MM.1S (cell line): ENCODE measurements around the gene IQCK.

Experiments used
- DNase-seq: peaks from one replicate; pipeline ENCODE4 v3.0.0-alpha.2; 2015
- H2AFZ ChIP-seq: fragments of 300-600 bp; sonication (generic); 2 replicates; pipeline ENCODE4 v1.6.0; 2016; ENCODE audit warnings: antibody characterized with exemption, low read length
- H3F3A ChIP-seq: fragments of 300-600 bp; sonication (generic); 2 replicates; pipeline ENCODE4 v1.6.1; 2016; ENCODE audit warnings: mild to moderate bottlenecking, antibody characterized with exemption, low read length, moderate library complexity, mixed read lengths; ENCODE audit not compliant: insufficient read depth
- H3K27ac ChIP-seq: fragments of 300-600 bp; sonication (generic); 2 replicates; pipeline ENCODE4 v1.5.1; 2016; ENCODE audit warnings: mild to moderate bottlenecking, low read length
- H3K27me3 ChIP-seq: fragments of 300-600 bp; sonication (generic); replicated peaks from 2 replicates; pipeline ENCODE4 v1.6.0; 2016; ENCODE audit warnings: low read length; ENCODE audit not compliant: insufficient read depth
- H3K36me3 ChIP-seq: fragments of 300-600 bp; sonication (generic); replicated peaks from 2 replicates; pipeline ENCODE4 v1.6.1; 2016; ENCODE audit warnings: mild to moderate bottlenecking, low read length, mixed read lengths; ENCODE audit not compliant: insufficient read depth
- H3K4me1 ChIP-seq: fragments of 300-600 bp; sonication (generic); 2 replicates; pipeline ENCODE4 v1.6.1; 2016; ENCODE audit warnings: low read length, mixed read lengths
- H3K4me2 ChIP-seq: fragments of 300-600 bp; sonication (generic); 2 replicates; pipeline ENCODE4 v1.6.0; 2016; ENCODE audit warnings: low read depth, low read length
- H3K4me3 ChIP-seq: fragments of 300-600 bp; sonication (generic); 2 replicates; pipeline ENCODE4 v1.5.1; 2016; ENCODE audit warnings: low read length, mixed read lengths
- H3K79me2 ChIP-seq: fragments of 300-600 bp; sonication (generic); 2 replicates; pipeline ENCODE4 v1.6.1; 2016; ENCODE audit warnings: mixed run types, low read length, mixed read lengths
- H3K9ac ChIP-seq: fragments of 300-600 bp; sonication (generic); 2 replicates; pipeline ENCODE4 v1.6.1; 2016; ENCODE audit warnings: low read length, mixed read lengths
- H3K9me2 ChIP-seq: fragments of 300-600 bp; sonication (generic); replicated peaks from 2 replicates; pipeline ENCODE4 v1.6.1; 2016; ENCODE audit warnings: mild to moderate bottlenecking, low read length, mixed read lengths; ENCODE audit not compliant: insufficient read depth
- H3K9me3 ChIP-seq: fragments of 300-600 bp; sonication (generic); replicated peaks from 2 replicates; pipeline ENCODE4 v1.6.1; 2016; ENCODE audit warnings: mild to moderate bottlenecking, low read length, mixed read lengths; ENCODE audit not compliant: insufficient read depth
- H4K20me1 ChIP-seq: fragments of 300-600 bp; sonication (generic); 2 replicates; pipeline ENCODE4 v1.6.1; 2016; ENCODE audit warnings: mild to moderate bottlenecking, low read length, moderate library complexity, mixed read lengths; ENCODE audit not compliant: insufficient read depth
- CTCF ChIP-seq: fragments of 300-600 bp; sonication (generic); IDR thresholded peaks from 2 replicates; pipeline ENCODE4 v1.5.1; 2016; ENCODE audit warnings: antibody characterized with exemption, low read length, mixed read lengths
- EZH2 ChIP-seq: fragments of 300-600 bp; sonication (generic); optimal IDR thresholded peaks from 2 replicates; pipeline ENCODE3; 2017; ENCODE audit warnings: low read depth, mild to moderate bottlenecking, antibody characterized with exemption, low read length, mixed read lengths
- EZH2phosphoT487 ChIP-seq: fragments of 300-600 bp; sonication (generic); IDR thresholded peaks from 2 replicates; pipeline ENCODE4 v1.6.1; 2018; ENCODE audit warnings: antibody characterized with exemption, low read length

The IQCK gene

GRCh38 chr16:19896951-19897350, 178.9 kb downstream of the IQCK start:
- Histone ChIP-seq H3K4me2 (no peak overlapping the region), H3K4me1 (no peaks in the 10 kb centered on the region), H4K20me1 (no peaks in the 10 kb centered on the region), H3K36me3 (no peaks in the 10 kb centered on the region), H3K27ac (no peak overlapping the region), H3K27me3 (no peaks in the 10 kb centered on the region), H3K9me2 (no peaks in the 10 kb centered on the region), H2AFZ (no peak overlapping the region), H3K79me2 (no peaks in the 10 kb centered on the region), H3K9ac (no peak overlapping the region), H3F3A (no peaks in the 10 kb centered on the region), H3K4me3 (no peak overlapping the region), H3K9me3 (no peaks in the 10 kb centered on the region)
- DNase-seq, result no peak
- TF ChIP-seq EZH2, result no peak
- TF ChIP-seq CTCF, result no peak
- no peak for TF ChIP-seq EZH2phosphoT487

GRCh38 chr16:19898166-19898565, 180.1 kb downstream of the IQCK start:
- no peaks in the 10 kb centered on the region for H3K9me3 ChIP-seq
- no peak overlapping the region for H3K4me2 ChIP-seq
- H3K27me3 ChIP-seq, result no peaks in the 10 kb centered on the region
- no peaks in the 10 kb centered on the region for H3K79me2 ChIP-seq
- H2AFZ ChIP-seq, result no peak overlapping the region
- no peaks in the 10 kb centered on the region for H3K4me1 ChIP-seq
- H3K9me2 ChIP-seq, result no peaks in the 10 kb centered on the region
- no peak for DNase-seq
- no peaks in the 10 kb centered on the region for H3K36me3 ChIP-seq
- H4K20me1 ChIP-seq, result no peaks in the 10 kb centered on the region
- no peak overlapping the region for H3K4me3 ChIP-seq
- TF ChIP-seq CTCF, result no peak
- no peak for TF ChIP-seq EZH2phosphoT487
- no peak for TF ChIP-seq EZH2
- H3F3A ChIP-seq, result no peaks in the 10 kb centered on the region
- H3K9ac ChIP-seq, result no peak overlapping the region
- H3K27ac ChIP-seq, result no peak overlapping the region

- DNase-seq, result peak; percentile 48
- Histone ChIP-seq H3K4me3 (no peak overlapping the region), H4K20me1 (no peaks in the 10 kb centered on the region), H3F3A (no peaks in the 10 kb centered on the region), H3K27ac (no peak overlapping the region), H3K9me2 (no peaks in the 10 kb centered on the region), H3K4me2 (no peak overlapping the region), H3K9me3 (no peaks in the 10 kb centered on the region), H3K79me2 (no peaks in the 10 kb centered on the region), H3K27me3 (no peaks in the 10 kb centered on the region), H3K36me3 (no peaks in the 10 kb centered on the region), H3K9ac (no peak overlapping the region), H3K4me1 (no peaks in the 10 kb centered on the region), H2AFZ (no peak overlapping the region)
- TF ChIP-seq CTCF (peak; percentile 77), EZH2 (no peak)
Measured at GRCh38 chr16:19898924-19899604, 181.0 kb downstream of the IQCK start.
